Ramos (cell line): ENCODE results near the gene DPEP1.
"Not testable (repeated sequence)": the region's sequence is repeated elsewhere in the genome, so short reads cannot be mapped to it uniquely, and the experiment has no call there.

ENCODE experiments used
- in situ Hi-C: fragments of 300-500 bp; cut with MboI; formaldehyde crosslinking; loops from one replicate; pipeline ENCODE4 v1.14.3; 2022; ENCODE audit warnings: low sequenced_read_pairs; ENCODE audit not compliant: unreplicated experiment

The DPEP1 gene

GRCh38 chr16:89613231-89613953 lies at the start of gene DPEP1:
DPEP1 (plus strand) TSS chr16:89613642; CDS start chr16:89630411, 16,769 bp downstream.
- in situ Hi-C loops: no loop called here

GRCh38 chr16:89564476-89565255 lies 48.8 kb upstream of the DPEP1 start:
- in situ Hi-C loops: no loop called here

GRCh38 chr16:89565256-89565505 lies 48.3 kb upstream of the DPEP1 start:
- in situ Hi-C loops: no loop called here

GRCh38 chr16:89565506-89566372 lies 47.7 kb upstream of the DPEP1 start:
- in situ Hi-C loops: no loop called here

- in situ Hi-C loops: no loop called here
Measured at GRCh38 chr16:89567656-89568594, 45.5 kb upstream of the DPEP1 start.

- in situ Hi-C loops: no loop called here
Measured at GRCh38 chr16:89569506-89570341, 43.7 kb upstream of the DPEP1 start.

GRCh38 chr16:89570342-89570923 lies 43.0 kb upstream of the DPEP1 start:
- in situ Hi-C loops: no loop called here

GRCh38 chr16:89570983-89571598 lies 42.4 kb upstream of the DPEP1 start:
- in situ Hi-C loops: not testable (repeated sequence)

GRCh38 chr16:89571636-89572035 lies 41.8 kb upstream of the DPEP1 start:
- in situ Hi-C loops: no loop called here

GRCh38 chr16:89572073-89572484 lies 41.4 kb upstream of the DPEP1 start:
- in situ Hi-C loops: no loop called here

GRCh38 chr16:89572485-89573205 lies 40.8 kb upstream of the DPEP1 start:
- in situ Hi-C loops: no loop called here

GRCh38 chr16:89573826-89574680 lies 39.4 kb upstream of the DPEP1 start:
- in situ Hi-C loops: no loop called here

- in situ Hi-C loops: no loop called here
Measured at GRCh38 chr16:89574681-89575246, 38.7 kb upstream of the DPEP1 start.

GRCh38 chr16:89575247-89576152 lies 37.9 kb upstream of the DPEP1 start, which contains the start of gene CPNE7:
CPNE7 (plus strand) TSS chr16:89575758; CDS start chr16:89575898, 140 bp downstream.
- in situ Hi-C loops: no loop called here
